ENCODE results near the gene MED25. TPM values are rescaled to one million over a fixed set of nuclear protein-coding genes. Genes with fewer than 3 reads are reported as not detected.

The MED25 gene
- polyA plus RNA-seq, 1 of the 3 experiments (the other 2 are of a cell fraction), result 30.2 TPM

GRCh38 chr19:49830766-49831165 lies 12.7 kb downstream of the MED25 start:
- CTCF ChIA-PET, result interaction anchor here (1.0 kb wide), 1 partner anchor 13 kb away, joined by 4 read pairs; the partner anchor contains the start of gene MED25
- H3K9me3 ChIP-seq, result no peaks in the 10 kb centered on the region
- H3K36me3 ChIP-seq (replicated peaks in 1 of 2; ENCODE audit: control insufficient read depth in 1 of 2, insufficient read depth in 2 of 2, low read length in 1 of 2), result peaks cover 0 to 44% of the 10 kb centered on the region in 2 experiments
- H3K9ac ChIP-seq, result no peak overlapping the region
- TF ChIP-seq MEF2A (IDR thresholded peaks at IDR 0.05; ENCODE audit: borderline replicate concordance, low read depth), result no peak
- no peak for TF ChIP-seq MXI1 (IDR thresholded peaks at IDR 0.05; ENCODE audit: low read depth, low read length)
- no peak for TF ChIP-seq SIN3A (IDR thresholded peaks at IDR 0.05; ENCODE audit: borderline replicate concordance, low read depth, low read length)
- TF ChIP-seq CHD2 (IDR thresholded peaks at IDR 0.05; ENCODE audit: low read length, partially characterized antibody), result no peak
- TF ChIP-seq, protein P1, sequence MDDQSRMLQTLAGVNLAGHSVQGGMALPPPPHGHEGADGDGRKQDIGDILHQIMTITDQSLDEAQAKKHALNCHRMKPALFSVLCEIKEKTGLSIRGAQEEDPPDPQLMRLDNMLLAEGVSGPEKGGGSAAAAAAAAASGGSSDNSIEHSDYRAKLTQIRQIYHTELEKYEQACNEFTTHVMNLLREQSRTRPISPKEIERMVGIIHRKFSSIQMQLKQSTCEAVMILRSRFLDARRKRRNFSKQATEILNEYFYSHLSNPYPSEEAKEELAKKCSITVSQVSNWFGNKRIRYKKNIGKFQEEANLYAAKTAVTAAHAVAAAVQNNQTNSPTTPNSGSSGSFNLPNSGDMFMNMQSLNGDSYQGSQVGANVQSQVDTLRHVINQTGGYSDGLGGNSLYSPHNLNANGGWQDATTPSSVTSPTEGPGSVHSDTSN (IDR thresholded peaks at IDR 0.05), result no peak
- no peak for TF ChIP-seq RFX5 (IDR thresholded peaks at IDR 0.05; ENCODE audit: low read length)
- TF ChIP-seq, protein P2, sequence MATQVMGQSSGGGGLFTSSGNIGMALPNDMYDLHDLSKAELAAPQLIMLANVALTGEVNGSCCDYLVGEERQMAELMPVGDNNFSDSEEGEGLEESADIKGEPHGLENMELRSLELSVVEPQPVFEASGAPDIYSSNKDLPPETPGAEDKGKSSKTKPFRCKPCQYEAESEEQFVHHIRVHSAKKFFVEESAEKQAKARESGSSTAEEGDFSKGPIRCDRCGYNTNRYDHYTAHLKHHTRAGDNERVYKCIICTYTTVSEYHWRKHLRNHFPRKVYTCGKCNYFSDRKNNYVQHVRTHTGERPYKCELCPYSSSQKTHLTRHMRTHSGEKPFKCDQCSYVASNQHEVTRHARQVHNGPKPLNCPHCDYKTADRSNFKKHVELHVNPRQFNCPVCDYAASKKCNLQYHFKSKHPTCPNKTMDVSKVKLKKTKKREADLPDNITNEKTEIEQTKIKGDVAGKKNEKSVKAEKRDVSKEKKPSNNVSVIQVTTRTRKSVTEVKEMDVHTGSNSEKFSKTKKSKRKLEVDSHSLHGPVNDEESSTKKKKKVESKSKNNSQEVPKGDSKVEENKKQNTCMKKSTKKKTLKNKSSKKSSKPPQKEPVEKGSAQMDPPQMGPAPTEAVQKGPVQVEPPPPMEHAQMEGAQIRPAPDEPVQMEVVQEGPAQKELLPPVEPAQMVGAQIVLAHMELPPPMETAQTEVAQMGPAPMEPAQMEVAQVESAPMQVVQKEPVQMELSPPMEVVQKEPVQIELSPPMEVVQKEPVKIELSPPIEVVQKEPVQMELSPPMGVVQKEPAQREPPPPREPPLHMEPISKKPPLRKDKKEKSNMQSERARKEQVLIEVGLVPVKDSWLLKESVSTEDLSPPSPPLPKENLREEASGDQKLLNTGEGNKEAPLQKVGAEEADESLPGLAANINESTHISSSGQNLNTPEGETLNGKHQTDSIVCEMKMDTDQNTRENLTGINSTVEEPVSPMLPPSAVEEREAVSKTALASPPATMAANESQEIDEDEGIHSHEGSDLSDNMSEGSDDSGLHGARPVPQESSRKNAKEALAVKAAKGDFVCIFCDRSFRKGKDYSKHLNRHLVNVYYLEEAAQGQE (IDR thresholded peaks at IDR 0.05; ENCODE audit: low read depth, low read length), result no peak
- no peak for TF ChIP-seq FOSL2 (IDR thresholded peaks at IDR 0.05; ENCODE audit: borderline replicate concordance, low read depth)
- TF ChIP-seq MAX (IDR thresholded peaks at IDR 0.05; ENCODE audit: low read depth), result no peak
- TF ChIP-seq, protein P3, sequence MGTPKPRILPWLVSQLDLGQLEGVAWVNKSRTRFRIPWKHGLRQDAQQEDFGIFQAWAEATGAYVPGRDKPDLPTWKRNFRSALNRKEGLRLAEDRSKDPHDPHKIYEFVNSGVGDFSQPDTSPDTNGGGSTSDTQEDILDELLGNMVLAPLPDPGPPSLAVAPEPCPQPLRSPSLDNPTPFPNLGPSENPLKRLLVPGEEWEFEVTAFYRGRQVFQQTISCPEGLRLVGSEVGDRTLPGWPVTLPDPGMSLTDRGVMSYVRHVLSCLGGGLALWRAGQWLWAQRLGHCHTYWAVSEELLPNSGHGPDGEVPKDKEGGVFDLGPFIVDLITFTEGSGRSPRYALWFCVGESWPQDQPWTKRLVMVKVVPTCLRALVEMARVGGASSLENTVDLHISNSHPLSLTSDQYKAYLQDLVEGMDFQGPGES (IDR thresholded peaks at IDR 0.05; ENCODE audit: low read depth, low read length), result no peak
- no peak for TF ChIP-seq TAF1 (IDR thresholded peaks at IDR 0.05; ENCODE audit: borderline replicate concordance, low read depth, low read length)
- no peak for TF ChIP-seq SMC3 (IDR thresholded peaks at IDR 0.05; ENCODE audit: low read depth, low read length)
- TF ChIP-seq NRF1 (IDR thresholded peaks at IDR 0.05; ENCODE audit: low read depth, low read length), result no peak
- no peak for TF ChIP-seq JUND (IDR thresholded peaks at IDR 0.05)
- no peak for DNase-seq
- H3K4me3 ChIP-seq (ENCODE audit: low read depth in 2 of 2, low read length in 1 of 2), result no peak overlapping the region
- POLR2A ChIA-PET, result no interaction called here
- H3K79me2 ChIP-seq (ENCODE audit: insufficient read depth), result peaks cover 15% of the 10 kb centered on the region; the same call in 1 of the 2 replicates
- WGBS (ENCODE audit: low lambda C conversion rate), result 100% methylated on average over 5 of the region's 12 CpGs
- H2AFZ ChIP-seq (ENCODE audit: low read depth), result no peak overlapping the region
- H4K20me1 ChIP-seq (ENCODE audit: insufficient read depth), result 0 out of 2 replicates have a peak, but pooled peaks cover 8% of the 10 kb centered on the region
- no peak overlapping the region for H3K27ac ChIP-seq (ENCODE audit: low read depth in 2 of 2, low read length in 1 of 2)
- H3K4me1 ChIP-seq (ENCODE audit: control insufficient read depth in 1 of 2, insufficient read depth in 2 of 2, low read depth in 1 of 2, low read length in 1 of 2), result no peaks in the 10 kb centered on the region
- H3K4me2 ChIP-seq, result no peak overlapping the region
- H3K27me3 ChIP-seq (ENCODE audit: insufficient read depth), result no peaks in the 10 kb centered on the region
- H3K9me2 ChIP-seq, result no peaks in the 10 kb centered on the region
- H3F3A ChIP-seq (replicated peaks; ENCODE audit: insufficient read depth), result no peaks in the 10 kb centered on the region
